GM21825 (cell line): ENCODE data around the gene SIGLEC11.
"Not testable (repeated sequence)": the region's sequence is repeated elsewhere in the genome, so short reads cannot be mapped to it uniquely, and the experiment has no call there.

ENCODE experiments used
- ATAC-seq: cut with Tn5 transposase; IDR thresholded peaks from one replicate; pipeline ENCODE4 v1.9.1; 2021; ENCODE audit warnings: mild to moderate bottlenecking, moderate library complexity; ENCODE audit not compliant: unreplicated experiment

The SIGLEC11 gene

DNA sequence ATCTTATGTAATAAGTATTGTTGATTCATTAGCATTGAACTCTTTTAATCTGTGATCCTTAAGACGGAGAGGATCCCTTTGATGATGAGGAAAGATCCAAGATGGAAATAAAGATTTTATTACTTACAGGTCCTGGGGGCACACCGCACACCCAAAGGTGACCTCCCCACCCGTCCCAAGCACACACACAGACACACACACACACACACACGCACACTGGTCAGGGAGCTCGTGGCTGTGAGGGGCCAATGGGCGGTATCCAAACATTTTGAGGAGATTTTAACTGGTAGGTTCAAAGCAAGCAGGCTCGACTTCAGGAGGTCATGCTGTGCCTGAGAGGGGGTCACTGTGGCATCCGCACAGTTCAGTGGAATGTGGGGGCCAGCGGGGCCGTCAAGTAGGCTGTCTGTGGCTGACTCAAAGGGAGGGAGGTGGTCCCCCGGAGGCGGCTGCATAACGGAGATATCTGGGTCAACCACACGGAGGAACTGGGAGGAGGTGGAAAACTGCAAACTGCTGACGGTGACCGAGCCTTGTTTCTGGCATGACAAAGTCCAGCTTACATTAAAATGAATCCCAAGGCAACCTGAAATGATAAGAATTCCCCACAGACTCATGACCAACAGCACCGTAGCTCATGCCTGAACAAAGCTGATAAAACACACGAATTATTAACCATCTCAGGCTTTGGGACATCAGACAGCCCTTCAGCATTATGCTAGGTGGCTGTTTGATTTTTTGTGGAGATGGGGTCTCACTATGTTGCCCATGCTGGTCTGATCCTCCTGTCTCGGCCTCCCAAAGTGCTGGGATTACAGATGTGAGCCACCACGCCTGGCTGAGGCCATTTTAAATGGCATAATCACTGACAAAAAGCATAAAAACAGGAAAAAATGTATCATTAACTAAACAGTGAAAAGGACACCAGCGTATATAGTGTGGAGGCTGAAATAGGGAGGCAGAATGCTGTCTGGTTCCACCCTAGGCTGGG lies 20.9 kb upstream of the SIGLEC11 start:
- ATAC-seq: no peak

DNA sequence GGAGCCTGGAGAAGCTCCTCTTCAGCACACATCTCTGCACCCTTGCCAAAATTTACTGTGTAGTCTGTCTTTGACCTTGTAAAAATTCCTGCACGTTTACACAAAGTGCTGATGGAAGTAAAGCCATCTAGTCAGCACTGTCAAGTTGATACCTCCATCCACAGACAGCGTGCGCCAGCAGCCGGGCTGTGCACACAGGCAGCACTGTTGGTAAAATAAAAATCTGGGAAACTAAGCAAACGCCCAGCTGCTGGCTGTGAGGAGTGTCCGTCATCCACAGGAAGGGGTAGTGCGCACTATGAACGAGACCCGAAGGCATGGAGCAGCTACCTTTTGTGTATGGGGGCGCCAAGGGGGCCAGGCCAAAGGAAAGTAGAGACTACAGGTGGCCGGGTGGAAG lies 17.4 kb upstream of the SIGLEC11 start:
- ATAC-seq: no peak

DNA sequence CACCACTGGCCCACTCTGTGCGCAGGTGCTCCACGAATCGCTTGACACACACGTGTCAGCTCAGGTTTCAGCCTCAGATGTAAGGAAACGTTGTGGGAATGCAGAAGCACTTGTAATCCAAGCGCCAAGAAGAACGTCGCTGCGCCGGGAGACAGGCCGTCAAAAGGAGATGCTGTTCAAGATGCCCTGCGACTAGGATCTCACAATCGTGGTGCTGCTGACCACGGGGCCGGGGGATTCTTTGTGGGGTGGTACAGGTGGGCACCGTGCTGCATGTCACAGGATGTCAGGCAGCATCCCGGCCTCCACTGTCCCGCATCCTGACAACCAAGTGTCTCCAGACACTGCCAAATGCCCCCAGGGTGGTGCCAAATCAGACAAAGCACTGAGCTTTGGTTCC lies 16.9 kb upstream of the SIGLEC11 start:
- ATAC-seq: no peak

DNA sequence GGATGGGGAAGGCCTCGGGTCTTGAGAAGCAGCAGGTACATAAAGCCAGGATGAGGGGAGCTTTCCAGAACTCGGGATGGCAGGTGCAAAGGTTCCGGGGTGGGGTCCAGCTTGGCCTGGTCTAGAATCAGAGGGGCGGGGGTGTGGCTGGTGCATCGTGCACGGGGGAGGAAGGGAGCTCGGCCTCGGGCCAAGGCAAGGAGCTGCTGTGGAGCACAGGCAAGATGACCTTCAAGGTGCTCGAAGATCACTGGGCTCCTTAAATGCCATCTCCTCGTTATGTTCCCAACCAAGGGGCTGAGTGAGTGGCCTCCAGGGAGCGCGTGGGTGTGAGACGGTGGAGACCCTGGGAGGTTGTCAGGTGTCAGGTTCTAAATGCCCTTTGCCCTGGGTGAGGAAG lies 16.1 kb upstream of the SIGLEC11 start:
- ATAC-seq: no peak

DNA sequence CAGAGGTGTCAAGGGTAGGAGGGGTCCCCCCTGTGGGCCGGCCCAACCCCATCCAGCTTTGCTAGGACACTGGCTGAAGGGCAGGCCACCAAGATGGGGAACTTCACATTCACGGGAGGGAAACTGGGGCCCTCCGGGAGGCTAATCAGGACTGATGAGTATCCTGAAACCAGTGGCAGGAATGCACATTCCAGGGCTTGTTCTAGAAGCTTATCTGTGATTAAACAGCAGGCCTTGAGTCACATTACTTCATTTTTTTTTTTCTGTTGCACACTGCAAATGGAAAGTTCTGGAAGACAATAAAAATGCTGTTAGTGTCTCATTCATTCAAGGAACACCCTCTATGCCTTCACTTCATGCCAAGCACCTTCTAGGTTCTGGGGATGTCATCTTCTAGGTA lies 15.5 kb upstream of the SIGLEC11 start:
- no peak for ATAC-seq

DNA sequence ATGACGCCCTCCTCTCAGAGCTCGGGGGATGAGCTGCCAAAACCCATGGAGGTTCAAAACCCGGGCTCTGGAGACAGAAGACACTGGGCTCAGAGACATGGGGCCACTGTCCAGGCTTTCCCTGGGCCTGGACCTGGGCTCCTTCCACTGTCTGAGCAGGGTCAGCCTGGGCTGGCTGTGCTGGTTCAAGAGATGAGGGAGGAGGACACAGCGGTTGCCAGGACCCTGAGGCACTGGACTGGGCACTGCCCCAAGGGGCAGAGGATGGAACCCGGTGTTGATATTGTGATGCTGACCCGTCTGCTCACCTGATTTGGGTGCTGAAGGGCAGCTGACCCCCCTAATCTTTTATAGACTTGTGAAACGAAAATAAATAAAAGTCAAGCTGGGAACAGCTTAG lies 14.1 kb upstream of the SIGLEC11 start:
- no peak for ATAC-seq

DNA sequence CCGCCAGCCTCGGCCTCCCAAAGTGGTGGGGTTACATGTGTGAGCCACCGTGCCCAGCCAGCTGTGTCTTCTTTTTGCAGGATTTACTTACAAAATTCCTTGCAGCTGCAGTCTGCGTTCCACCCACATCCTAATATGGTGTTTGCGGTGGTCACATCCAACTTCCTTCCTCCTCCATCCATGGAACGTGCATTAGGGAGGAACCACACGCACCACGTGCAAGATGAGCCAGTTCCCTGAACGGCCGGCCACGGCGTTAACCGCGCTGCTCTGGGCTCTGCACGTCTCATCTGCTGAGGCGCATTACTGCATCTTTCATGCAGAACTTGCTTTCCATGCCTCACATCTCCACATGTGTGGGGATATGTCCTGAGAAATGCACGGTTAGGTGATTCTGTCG lies 13.0 kb upstream of the SIGLEC11 start:
- ATAC-seq: no peak

DNA sequence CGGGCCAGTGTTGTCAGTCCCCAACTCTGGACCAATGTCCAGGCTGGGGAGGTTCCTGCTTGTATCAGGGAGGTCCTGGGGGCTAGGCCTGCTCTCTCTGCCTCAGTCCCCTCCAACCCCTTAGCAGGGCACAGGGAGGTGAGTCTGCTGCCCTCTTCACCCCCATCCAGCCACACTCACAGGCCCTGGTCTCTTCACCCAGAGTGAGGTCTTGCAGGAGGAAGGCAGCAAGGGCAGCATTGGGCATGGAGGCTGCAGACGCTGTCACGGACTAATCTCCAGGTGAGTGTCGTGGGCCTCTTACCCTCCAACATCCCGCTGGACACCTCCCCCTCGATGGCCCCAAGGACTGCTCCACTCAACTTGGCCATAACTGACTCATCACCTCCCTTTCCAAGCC lies 11.9 kb upstream of the SIGLEC11 start:
- ATAC-seq: no peak

DNA sequence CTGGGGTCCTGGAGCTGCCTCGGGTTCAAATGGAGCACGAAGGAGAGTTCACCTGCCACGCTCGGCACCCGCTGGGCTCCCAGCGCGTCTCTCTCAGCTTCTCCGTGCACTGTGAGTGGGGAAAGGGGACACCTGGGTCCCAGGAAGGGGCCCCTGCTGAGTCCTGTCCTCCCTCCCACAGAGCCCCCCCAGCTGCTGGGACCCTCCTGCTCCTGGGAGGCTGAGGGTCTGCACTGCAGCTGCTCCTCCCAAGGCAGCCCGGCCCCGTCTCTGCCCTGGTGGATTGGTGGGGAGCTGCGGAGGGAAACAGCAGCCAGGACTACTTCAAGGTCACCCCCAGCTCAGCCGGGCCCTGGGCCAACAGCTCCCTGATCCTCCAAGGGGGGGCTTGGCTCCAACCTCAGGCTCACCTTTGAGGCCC lies 11.0 kb upstream of the SIGLEC11 start:
- ATAC-seq: no peak

DNA sequence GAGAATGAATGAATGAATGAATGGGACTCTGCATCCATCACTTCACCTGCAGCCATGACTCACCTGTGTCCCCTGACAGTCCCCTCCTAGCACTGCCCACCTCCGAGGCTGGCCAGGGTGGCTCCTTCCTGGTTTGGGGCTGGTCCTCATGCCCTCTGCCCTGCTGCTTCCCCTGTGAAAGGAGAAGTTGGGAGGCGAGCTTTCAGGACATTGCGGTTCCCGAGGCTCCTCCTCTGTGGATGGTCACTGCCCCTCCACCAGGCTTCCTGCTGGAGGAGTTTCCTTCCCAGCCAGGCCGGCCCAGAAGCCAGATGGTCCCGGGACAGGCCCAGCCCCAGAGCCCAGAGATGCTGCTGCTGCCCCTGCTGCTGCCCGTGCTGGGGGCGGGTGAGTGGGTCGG lies 8.4 kb upstream of the SIGLEC11 start:
- ATAC-seq: not testable (repeated sequence)

DNA sequence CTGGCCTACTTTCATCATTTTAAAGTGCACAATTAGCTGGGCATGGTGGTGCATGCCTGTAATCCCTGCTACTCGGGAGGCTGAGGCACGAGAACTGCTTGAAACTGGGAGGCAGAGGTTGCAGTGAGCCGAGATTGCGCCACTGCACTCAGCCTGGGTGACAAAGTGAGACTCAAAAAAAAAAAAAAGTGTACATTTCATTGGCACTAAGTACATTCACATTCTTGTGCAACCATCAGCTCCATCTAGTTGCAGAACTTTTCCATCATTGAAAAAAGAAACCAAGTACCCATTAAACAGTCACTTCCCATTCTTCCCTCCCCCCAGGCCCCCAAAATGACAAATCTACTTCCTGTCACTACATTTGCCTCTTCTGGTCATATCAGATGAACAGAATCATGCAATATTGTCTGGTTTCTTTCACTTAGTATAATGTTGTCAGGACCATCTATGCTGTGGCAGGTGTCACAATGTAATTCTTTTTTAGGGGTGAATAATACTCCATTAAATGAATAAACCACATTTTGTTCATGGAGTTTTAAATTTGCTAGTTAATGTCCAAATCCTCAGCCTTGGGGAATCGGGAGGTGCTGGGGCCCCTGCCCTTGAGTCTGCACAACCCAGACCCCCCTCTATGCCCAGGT lies 7.4 kb upstream of the SIGLEC11 start:
- ATAC-seq: no peak

DNA sequence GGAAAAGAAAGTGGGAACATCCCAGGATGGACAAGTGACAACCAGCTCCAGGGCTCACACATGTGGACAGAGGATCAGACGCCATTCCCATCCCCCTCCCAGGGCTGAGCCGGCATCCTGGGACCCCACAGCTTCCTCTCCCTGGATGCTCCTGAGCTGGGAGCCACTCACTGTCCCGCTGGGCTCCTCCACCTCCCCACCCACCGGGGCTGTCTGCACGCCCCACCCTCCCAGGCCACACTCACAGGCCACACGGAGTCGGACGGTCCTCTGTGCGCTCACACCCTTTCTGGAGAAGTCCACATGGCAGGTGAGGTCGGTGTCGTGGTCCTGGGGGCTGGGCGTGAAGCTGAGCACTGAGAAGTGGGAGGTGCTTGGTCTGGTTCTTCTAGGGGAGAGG lies 1.1 kb downstream of the SIGLEC11 start:
- ATAC-seq: not testable (repeated sequence)

DNA sequence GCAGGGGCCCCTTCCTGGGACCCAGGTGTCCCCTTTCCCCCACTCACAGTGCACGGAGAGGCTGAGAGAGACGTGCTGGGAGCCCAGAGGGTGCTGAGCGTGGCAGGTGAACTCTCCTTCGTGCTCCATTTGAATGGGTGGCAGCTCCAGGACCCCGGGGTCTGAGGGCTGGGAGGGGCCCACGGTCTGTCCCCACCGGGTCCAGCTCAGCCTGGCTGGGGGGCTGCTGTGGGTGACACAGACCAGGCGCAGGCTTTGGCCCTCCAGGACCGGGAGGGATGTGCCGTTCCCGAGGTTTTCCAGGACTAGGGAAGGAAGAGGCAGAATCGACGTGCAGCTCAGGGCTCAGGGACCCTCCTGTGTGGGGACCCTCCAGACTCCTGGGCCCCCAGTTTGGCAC lies 2.4 kb downstream of the SIGLEC11 start:
- not testable (repeated sequence) for ATAC-seq

DNA sequence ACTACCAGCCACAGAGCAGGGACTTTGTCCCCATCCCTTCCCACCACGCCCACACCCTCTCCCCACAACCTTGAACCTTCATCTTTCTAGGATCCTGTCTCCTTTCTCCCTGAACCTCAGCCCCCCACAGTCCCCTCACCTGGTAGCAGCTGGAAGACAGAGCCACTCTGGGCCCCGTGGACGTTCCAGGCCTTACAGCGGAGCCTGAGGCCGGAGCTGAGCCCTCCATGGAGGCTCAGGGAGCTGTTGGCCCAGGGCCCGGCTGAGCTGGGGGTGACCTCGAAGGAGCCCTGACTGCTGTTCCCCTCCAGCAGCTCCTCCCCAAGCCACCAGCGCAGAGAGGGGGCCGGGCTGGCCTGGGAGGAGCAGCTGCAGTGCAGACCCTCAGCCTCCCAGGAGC lies 2.8 kb downstream of the SIGLEC11 start:
- not testable (repeated sequence) for ATAC-seq

DNA sequence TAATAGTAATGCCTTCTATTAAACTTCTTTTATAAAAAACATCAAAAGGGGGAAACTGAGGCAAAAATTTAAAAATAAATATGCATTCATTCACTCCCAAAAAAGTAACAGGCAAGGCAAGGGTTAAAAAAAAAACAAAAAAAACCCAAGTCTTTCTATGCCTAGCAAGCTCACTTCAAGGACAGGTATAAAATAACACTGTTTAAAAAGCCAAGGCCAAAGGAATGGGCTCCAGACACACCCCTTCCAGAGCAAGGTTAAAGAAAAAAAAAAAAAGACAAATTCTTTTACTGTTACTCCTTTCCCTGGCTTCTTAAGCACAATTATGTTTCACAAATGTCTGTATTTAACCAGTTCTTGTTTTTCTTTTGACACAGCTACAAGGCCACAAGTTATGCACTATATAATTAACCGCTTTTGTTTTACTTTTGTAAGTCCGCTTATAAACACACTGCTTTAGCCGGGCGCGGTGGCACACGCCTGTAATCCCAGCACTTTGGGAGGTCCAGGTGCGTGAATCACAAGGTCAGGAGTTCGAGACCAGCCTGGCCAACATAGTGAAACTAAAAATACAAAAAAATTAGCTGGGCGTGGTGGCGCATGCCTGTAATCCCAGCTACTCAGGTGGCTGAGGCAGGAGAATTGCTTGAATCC lies 3.6 kb downstream of the SIGLEC11 start:
- no peak for ATAC-seq

DNA sequence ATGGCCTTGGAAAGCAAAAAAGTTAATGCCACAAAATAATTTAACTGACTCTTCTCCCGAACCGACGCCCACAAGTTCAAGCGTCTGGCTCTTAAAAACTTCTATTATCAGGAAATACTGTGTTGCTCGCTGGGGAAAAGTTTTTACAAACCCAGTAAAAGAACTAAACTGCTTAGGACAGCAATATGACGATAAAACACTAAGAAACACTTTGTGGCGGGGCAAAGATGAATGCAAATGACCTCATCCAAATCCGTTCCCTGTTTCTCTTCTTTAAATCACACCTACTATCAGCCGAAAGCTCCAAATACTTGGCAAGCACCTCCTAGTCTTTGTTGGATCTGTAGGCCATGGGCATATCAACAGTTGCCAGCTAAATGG lies 4.9 kb downstream of the SIGLEC11 start:
- ATAC-seq: no peak

DNA sequence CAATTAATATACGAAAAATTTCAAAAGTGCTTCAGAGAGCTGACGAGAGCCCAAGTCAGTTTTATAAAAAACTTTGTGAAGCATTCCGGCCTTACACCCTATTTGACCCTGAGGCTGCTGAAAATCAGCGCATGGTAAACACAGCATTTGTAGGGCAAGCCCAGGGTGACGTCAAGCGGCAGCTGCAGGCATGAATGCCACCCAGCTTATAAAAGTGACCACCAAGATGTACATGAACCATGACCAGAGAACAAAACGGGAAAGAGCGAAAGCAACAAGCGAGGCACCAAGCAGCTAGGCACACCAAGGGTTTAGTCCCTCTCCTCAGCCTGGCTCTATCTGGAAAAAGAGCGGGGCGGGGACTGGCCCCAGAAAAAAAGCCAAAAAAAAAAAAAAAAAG lies 6.0 kb downstream of the SIGLEC11 start:
- no peak for ATAC-seq

DNA sequence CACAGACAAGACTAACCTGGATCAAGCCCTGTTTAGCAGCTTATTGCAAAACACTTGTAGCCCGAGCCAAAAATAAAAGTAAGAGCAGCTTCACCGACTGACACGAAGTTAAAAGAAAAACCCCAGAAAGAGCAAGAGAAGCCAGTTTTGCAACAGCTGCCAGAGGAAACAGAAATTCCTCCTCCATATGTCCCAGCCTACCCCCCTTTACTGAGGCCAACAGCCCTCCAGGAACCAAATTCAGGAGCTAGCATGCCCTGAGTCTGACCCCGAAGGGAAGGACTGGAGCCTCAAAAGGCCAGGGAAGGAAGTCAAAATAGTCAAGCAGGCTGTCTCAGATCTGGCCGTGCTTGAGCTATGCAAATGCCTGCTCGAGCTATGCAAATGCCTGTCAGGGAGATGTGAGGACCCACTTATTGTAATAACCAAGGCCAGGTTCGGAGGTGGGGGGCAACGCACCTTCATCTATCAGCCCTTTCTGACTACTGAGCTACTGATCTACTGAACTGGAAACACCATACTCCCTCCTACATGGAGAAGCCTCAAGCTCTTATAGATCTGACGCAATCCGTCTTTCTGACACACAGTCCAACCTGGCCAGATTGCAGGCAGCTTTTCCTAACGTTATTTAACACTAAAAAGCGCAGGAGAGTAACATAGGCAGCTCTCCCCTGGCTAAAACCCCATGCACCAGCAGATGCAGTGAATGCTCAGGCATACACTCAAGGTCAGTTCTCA lies 6.7 kb downstream of the SIGLEC11 start:
- no peak for ATAC-seq

DNA sequence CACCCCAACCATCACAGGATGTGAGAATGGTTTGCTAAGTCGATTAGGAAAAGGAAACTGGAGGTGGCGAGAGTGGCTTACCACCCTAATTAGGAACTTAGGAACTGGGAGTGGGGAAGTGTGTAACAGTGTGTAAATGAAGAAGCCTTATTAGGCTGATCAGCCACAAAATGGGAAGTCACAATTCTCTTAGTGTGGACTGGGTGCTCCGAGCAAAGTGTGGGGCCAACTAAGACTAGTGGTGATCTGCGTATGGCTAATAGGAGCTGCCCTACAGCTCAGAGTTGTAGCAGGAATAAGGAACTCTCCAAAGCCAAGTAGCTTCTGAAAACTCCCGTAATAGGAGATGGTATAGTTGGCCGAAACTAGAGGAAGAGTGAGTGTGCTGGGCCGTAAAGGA lies 7.6 kb downstream of the SIGLEC11 start:
- no peak for ATAC-seq

DNA sequence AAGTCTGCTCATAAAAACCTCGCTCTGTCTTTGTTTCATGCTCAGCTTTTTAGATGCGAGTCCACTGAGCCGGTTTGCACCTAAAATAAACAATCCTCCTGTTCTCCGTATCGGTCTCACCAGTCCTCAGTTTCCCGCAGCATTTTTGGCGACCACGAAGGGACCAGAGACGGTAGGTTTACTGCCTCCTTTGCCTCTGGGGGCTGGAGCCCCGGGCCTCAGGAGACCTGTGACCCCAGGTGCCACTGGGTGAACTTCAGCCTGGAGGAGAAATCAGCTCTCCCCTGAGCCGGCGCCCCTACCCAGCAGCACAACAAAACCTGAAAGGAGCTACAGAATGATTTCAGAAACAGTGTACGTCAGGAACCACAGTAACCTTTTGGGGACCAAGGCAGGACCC lies 8.1 kb downstream of the SIGLEC11 start:
- ATAC-seq: no peak

DNA sequence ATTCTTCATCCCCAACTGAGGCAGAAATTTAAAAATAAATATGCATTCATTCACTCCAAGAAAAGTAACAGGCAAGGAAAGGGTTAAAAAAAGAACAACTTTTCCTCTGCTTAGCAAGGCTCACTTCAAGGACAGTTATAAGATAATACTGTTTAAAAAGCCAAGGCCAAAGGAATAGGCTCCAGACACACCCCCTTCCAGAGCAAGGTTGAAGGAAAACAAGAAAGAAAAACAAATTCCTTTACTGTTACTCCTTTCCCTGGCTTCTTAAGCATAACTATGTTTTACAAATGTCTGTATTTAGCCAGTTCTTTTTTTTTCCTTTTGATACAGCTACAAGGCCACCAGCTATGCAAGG lies 8.5 kb downstream of the SIGLEC11 start:
- no peak for ATAC-seq
